GM18511 (cell line): ENCODE results near the gene CDC42BPB.
A peak's percentile ranks its signal among the peaks of the same experiment; 100 is the strongest.

ENCODE experiments used
- ATAC-seq: cut with Tn5 transposase; IDR thresholded peaks from one replicate; pipeline ENCODE4 v1.9.1; 2021; ENCODE audit warnings: mild to moderate bottlenecking, moderate library complexity; ENCODE audit not compliant: unreplicated experiment

CDC42BPB gene

GRCh38 chr14:102996941-102997340 lies 60.4 kb downstream of the CDC42BPB start:
- no peak for ATAC-seq

- ATAC-seq, result no peak
Measured at GRCh38 chr14:102994689-102995088, 62.7 kb downstream of the CDC42BPB start.

- ATAC-seq, result no peak
Measured at GRCh38 chr14:102993523-102993922, 63.8 kb downstream of the CDC42BPB start.

GRCh38 chr14:102991376-102991775 lies 66.0 kb downstream of the CDC42BPB start:
- no peak for ATAC-seq

- ATAC-seq, result no peak
Measured at GRCh38 chr14:102988054-102988453, 69.3 kb downstream of the CDC42BPB start.

- no peak for ATAC-seq
Measured at GRCh38 chr14:102986810-102987579, 70.4 kb downstream of the CDC42BPB start.

GRCh38 chr14:102985665-102986064 lies 71.7 kb downstream of the CDC42BPB start:
- ATAC-seq, result peak; percentile 88

- ATAC-seq, result no peak
Measured at GRCh38 chr14:102984336-102985102, 72.8 kb downstream of the CDC42BPB start.

GRCh38 chr14:102983496-102983895 lies 73.9 kb downstream of the CDC42BPB start:
- no peak for ATAC-seq

- ATAC-seq, result no peak
Measured at GRCh38 chr14:102982852-102983470, 74.4 kb downstream of the CDC42BPB start.

GRCh38 chr14:102980409-102980810 lies 76.9 kb downstream of the CDC42BPB start:
- no peak for ATAC-seq

GRCh38 chr14:102979406-102979805 lies 77.9 kb downstream of the CDC42BPB start:
- ATAC-seq, result no peak

- no peak for ATAC-seq
Measured at GRCh38 chr14:102977475-102977874, 79.9 kb downstream of the CDC42BPB start.

- ATAC-seq, result no peak
Measured at GRCh38 chr14:102975662-102976061, 81.7 kb downstream of the CDC42BPB start.

- no peak for ATAC-seq
Measured at GRCh38 chr14:102973706-102974285, 83.6 kb downstream of the CDC42BPB start.

- ATAC-seq, result no peak
Measured at GRCh38 chr14:102971836-102972606, 85.3 kb downstream of the CDC42BPB start.

GRCh38 chr14:102971314-102971713 lies 86.0 kb downstream of the CDC42BPB start:
- no peak for ATAC-seq

GRCh38 chr14:102970496-102970895 lies 86.9 kb downstream of the CDC42BPB start:
- no peak for ATAC-seq

- no peak for ATAC-seq
Measured at GRCh38 chr14:102969901-102970300, 87.4 kb downstream of the CDC42BPB start.

- no peak for ATAC-seq
Measured at GRCh38 chr14:102969060-102969791, 88.1 kb downstream of the CDC42BPB start.
